Left renal cortex interstitium (tissue), 4 donors: ENCODE data around the gene JPH3. TPM values are rescaled to one million over a fixed set of nuclear protein-coding genes. Genes with fewer than 3 reads are reported as not detected.
"Not testable (repeated sequence)": the region's sequence is repeated elsewhere in the genome, so short reads cannot be mapped to it uniquely, and the experiment has no call there.

Experiments
- DNase-seq, 4 donors: peaks; one replicate each; pipeline ENCODE4 v3.0.0-alpha.2; 2013; ENCODE audit warnings: low read depth in 4 of 4, low spot score in 2 of 4, missing footprints in 1 of 4
- polyA plus RNA-seq, 4 donors: library from polyadenylated mRNA; unstranded; fragments of 120-200 nt; gene quantifications; one replicate each; pipeline ENCODE4 v1.2.1, GENCODE V29; 2013; ENCODE audit not compliant: insufficient read length in 4 of 4

JPH3 gene
- polyA plus RNA-seq, 4 donors = 0.49 to 1.3 (median 0.91) TPM

- DNase-seq = no peak
Measured at GRCh38 chr16:87571868-87572244, 30.5 kb upstream of the JPH3 start.

DNA sequence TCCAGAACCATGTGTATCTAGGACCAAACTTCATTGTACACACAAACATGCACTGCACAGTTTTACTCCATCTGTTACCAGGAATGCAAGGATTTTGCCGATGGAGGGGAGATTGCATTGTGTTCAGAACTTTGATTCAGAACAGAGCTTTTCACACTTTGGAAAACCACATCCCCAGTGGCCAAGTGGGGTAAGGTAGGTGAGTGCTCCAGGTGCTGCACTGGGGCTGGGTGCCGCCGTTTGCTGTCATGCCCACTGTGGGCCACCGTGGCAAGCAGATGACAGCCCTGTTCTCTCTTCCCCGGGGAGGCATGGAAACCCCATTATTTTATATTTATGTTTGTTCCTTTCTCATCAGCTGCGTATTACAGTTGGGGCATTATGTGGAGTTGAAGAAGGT, 29.3 kb upstream of the JPH3 start:
- no peak for DNase-seq

GRCh38 chr16:87575027-87575804, 27.1 kb upstream of the JPH3 start:
- DNase-seq = peak in 1 of 4 donors; percentile 31

- no peak for DNase-seq
Measured at GRCh38 chr16:87576171-87576570, 26.1 kb upstream of the JPH3 start.

DNA sequence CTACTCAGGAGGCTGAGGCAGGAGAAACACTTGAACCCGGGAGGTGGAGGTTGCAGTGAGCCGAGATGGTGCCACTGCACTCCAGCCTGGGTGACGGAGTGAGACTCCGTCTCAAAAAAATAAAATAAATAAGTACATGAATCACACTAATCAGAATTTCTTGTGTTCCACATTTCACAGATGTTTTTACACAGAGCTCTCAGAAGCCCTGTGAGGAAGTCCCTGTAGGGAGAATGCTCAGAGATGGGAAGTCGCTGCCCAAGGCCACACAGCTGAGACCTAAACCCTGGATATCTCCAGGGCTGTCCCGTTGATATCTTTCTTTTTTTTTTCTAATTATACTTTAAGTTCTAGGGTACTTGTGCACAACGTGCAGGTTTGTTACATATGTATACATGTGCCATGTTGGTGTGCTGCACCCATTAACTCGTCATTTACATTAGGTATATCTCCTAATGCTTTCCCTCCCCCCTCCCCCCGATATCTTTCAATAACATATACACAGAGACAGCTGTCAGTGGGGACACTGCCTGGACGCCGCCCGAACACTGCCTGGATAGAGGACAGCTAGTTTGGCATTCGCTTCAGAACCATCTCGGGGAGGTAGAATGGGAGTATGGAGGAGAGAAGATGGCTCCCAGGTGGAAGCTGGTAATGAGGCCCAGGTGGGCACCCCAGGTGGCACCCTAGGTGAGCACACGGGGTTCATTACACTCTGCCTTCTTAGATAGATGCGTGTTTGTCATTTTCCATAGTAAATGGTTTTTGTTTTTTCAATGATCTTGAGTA, 24.0 kb upstream of the JPH3 start:
- DNase-seq = not testable (repeated sequence)

GRCh38 chr16:87579691-87580090, 22.6 kb upstream of the JPH3 start:
- DNase-seq = no peak

DNA sequence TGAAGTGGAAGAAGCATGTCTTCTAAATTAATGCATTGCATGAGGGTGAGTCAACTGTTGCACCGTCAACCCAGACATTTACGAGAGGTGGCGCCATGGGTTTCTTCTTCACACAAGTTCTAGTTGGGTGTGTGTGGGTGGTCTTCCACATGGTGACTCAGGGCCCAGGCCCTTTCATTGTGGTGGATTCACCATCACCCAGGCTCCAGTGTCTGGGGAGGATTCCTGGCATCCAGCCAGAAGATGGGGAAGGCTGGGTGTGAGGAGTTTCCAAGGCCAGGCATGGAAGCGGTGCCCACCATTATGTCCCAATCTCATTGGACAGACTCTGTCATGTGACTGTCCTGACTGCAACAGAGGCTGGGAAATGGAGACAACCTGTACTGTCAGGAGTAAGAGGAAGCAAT, 21.4 kb upstream of the JPH3 start:
- DNase-seq = no peak

DNA sequence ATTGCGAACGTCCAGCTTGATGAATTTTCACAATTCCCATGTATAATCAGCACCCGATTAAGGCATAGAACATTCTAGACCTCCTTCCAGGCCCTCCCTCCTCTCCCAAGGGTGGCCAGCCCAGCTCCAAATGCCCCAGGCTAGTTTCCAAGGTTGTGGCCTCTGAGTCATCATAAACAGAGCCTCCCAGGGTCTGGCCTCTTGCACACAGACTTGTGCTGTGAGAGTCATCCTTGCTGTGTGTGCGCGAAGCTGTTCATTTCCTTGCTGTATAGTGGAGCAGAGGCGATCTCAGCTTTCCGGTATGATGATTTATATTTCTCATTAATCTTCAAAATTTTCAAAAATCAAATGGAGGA, 20.5 kb upstream of the JPH3 start:
- no peak for DNase-seq

DNA sequence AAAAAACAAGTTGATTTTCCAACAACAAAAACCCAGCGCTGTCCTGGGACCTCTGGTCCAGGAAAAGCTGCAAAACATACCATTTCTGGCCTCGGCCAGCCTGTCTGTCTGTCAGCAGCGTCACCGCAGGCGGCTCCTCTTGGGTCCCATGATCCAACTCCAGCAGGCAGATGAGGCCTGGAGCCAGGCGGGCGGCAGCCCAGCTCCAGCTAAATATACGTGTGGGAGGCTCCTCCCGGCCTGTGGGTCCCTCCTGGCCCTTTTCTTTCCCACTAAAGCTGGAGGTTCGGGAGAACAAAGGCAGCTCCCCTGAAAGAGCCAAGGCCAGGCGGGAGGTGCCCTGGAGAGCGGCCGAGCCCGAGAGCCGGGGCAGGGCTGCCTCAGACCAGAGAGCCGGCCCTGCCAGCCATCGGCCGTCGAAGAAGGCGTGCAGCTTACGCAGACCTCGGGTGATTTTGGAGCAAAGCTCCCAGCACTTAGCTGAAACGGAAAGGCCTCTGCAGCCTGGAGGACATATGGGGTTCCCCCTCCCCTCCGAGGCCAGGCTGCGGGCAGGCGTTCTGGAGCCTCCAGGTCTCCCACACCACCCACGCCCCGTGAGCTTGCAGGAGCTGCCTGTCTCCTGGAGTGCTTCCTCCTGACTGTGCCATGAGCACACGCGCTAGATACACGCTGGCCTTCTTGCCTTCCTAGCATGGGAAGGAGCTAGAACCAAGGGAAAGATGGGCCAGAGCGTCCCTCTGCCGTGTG, 19.9 kb upstream of the JPH3 start:
- DNase-seq = no peak

GRCh38 chr16:87582966-87583325, 19.4 kb upstream of the JPH3 start:
- DNase-seq = no peak

GRCh38 chr16:87583453-87584131, 18.7 kb upstream of the JPH3 start:
- no peak for DNase-seq

- no peak for DNase-seq
Measured at GRCh38 chr16:87584271-87584670, 18.0 kb upstream of the JPH3 start.

- no peak for DNase-seq
Measured at GRCh38 chr16:87584975-87585374, 17.3 kb upstream of the JPH3 start.

DNA sequence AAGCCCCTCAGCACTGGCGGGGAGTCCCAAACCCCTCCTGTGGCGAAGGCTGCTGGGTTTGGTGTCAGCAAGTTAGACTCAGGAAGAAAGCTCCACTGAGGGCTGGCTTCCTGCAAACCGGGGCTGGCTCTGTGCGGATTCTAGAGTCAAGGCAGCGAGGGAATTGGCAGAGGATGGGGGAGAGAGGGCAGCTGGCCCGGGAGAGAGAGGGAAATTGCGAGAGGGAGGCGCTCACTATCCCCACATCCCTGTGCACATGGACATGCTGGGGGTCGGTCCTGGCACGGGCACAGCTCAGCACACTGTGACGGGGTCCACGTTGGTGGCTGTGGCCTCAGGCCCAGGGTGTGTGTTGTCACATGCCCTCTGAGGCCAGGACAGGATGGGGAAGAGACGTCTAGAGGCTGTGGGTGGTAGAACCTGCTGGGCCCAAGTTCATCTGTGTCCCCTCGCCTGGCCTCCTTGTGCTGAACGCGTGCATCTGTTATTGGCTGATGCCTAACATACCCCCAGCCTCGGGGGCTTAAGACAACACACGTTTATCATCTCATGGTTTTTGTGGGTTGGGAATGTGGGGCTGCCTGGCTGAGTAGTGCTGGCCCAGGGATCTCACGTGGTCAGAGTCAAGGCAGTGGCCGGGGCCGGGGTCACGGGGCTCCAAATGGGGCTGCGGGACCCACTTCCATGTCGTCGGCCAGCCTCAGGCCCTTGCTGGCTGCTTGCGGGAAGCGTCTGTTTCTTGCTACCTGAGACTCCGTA, 16.7 kb upstream of the JPH3 start:
- DNase-seq = no peak

DNA sequence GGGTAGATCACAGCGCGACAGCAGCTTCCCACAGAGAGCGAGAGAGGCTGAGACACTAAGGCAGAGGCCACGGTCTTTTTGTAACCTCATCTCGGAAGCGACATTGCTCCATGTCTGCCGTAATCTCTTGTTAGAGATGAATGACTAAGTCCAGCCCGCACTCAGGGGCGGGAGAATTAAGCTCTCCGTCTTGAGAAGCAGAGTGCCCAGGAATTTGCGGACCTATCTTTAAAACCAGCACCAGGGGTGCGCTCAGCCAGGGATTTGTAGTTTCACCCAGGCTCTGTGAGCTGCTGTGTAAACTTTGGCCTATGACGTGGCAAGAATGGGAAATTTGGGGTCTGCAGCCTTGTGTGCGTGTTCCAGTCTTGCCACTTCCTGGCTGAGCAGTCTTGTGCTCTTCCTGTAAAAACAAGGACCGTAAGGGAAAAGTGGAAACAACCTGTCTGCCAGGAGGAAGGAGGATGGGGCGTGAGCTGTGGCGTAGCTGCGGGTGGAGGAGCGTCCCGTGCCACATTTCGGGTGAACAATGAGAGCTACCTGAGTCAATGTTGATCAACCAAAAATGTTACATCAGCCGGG, 16.0 kb upstream of the JPH3 start:
- no peak for DNase-seq

GRCh38 chr16:87587636-87588035, 14.7 kb upstream of the JPH3 start:
- no peak for DNase-seq

GRCh38 chr16:87592018-87592712, 10.1 kb upstream of the JPH3 start:
- DNase-seq = no peak

DNA sequence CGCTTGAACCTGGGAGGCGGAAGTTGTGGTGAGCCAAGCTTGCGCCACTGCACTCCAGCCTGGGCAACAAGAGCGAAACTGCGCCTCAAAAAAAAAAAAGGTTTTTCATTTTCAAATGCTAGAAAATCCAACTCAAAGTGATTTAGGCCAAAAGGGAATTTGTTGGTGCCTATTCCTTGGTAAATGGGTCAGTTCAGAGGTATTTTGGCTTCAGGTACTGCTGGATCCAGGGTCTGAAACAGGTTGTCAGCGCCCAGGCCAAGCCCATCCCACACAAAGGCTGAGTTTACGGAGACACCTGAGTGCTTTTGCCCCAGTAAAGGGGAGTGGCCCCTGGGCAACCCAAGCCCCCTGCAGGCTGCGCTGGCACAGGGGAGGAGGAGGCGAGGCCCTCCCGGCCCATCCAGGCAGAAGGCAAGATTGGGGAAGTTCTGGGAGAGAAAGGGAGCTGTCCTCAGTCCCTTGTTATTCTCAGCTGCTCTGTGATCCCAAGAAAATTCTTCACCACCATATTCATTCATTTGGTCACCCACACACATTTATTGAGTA, 8.5 kb upstream of the JPH3 start:
- DNase-seq = no peak

GRCh38 chr16:87595712-87596111, 6.6 kb upstream of the JPH3 start:
- DNase-seq = no peak
